Measurements from ENCODE around the gene KIAA0408.

The KIAA0408 gene

DNA sequence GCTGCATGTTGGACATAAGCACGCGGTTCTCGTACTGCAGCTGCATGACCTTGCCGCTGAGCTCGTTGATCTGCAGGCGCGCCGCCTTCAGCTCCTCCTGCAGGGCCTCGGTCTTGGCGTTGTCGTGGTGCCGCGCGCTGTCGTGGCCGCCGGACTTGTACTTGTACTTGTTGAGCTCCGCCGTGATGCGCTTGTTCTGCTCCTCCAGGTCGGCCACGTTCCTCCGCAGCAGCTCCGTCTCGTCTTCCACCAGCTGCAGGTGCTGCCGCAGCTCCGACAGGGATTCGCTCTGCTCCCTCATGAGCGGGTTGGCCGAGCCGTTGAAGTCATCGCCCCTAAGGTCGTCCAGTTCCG, 16.6 kb upstream of the KIAA0408 start:
- no peak for DNase-seq (ENCODE audit: low read depth)
- TF ChIP-seq, protein P1, sequence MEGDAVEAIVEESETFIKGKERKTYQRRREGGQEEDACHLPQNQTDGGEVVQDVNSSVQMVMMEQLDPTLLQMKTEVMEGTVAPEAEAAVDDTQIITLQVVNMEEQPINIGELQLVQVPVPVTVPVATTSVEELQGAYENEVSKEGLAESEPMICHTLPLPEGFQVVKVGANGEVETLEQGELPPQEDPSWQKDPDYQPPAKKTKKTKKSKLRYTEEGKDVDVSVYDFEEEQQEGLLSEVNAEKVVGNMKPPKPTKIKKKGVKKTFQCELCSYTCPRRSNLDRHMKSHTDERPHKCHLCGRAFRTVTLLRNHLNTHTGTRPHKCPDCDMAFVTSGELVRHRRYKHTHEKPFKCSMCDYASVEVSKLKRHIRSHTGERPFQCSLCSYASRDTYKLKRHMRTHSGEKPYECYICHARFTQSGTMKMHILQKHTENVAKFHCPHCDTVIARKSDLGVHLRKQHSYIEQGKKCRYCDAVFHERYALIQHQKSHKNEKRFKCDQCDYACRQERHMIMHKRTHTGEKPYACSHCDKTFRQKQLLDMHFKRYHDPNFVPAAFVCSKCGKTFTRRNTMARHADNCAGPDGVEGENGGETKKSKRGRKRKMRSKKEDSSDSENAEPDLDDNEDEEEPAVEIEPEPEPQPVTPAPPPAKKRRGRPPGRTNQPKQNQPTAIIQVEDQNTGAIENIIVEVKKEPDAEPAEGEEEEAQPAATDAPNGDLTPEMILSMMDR (IDR thresholded peaks at IDR 0.05; ENCODE audit: low read depth, low read length, missing control alignments), result no peak
- H3K4me3 ChIP-seq (ENCODE audit: low read depth, low read length), result no peak overlapping the region

GRCh38 chr6:127475135-127475822, 16.1 kb upstream of the KIAA0408 start:
- no peak overlapping the region for H3K4me3 ChIP-seq (ENCODE audit: low read depth, low read length)
- no peak for DNase-seq (ENCODE audit: low read depth)
- TF ChIP-seq, protein P1 (IDR thresholded peaks at IDR 0.05; ENCODE audit: low read depth, low read length, missing control alignments), result no peak

DNA sequence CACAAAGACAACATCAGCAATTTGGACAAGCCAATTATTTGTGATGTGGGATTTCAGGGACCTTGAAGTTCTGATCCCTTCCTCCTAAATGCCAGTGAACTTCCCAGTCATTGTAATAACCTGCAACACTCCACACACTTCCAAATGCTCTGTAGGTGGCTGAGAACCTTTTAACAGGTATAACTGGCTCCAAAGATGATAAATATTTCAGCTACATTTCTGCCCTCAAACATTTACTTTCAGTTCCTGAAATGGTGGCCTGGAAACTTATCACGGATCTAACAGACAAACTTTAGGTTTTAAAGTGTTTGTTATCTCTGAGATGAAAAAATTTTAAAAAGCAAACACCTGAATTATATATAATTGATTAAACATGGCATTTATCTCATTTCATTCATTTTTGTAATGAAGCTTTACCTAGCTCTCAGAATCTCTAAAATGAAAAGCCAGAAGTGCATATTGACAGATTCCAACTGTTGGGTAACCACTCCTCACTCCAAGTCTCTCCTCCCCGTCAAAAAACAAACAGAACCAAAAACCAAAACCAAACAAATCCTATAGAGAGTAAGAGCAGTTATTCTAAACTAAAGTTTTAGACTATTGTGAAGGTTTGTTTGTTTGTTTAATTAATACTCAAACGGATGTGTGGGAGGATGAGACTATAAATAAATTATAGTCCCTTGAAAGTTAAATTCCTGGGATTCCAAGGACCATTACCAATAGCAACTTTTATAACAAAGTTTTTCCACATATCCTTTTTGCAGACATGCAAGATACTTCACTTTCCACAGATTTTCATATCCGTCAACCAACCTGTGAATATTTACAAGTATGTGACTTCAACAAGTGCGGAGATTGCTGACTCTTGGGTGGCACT, 12.4 kb upstream of the KIAA0408 start:
- no peak for DNase-seq (ENCODE audit: low read depth)
- TF ChIP-seq, protein P1 (IDR thresholded peaks at IDR 0.05; ENCODE audit: low read depth, low read length, missing control alignments), result no peak
- H3K4me3 ChIP-seq (ENCODE audit: low read depth, low read length), result no peak overlapping the region

DNA sequence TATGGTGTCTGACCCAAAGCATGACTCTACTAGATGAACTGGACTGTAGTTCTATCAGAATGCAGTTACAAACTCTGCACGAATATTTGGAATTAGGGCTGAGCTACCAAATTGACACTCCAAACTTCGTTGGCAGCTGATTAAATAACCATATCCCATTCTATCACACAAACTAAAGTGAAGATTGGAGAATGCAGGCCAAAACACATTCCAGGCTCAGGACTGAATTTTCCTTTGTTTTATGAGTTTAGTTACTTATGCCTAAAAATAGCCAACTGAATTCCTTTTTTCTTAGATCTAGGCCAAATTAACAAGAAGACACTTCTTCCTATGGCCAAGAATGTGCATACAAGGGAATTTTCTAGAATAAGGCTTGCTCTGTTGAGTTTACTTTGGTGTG, 9.7 kb upstream of the KIAA0408 start:
- TF ChIP-seq, protein P1 (IDR thresholded peaks at IDR 0.05; ENCODE audit: low read depth, low read length, missing control alignments), result no peak
- H3K4me3 ChIP-seq (ENCODE audit: low read depth, low read length), result no peak overlapping the region
- DNase-seq (ENCODE audit: low read depth), result no peak

GRCh38 chr6:127466416-127466815, 7.2 kb upstream of the KIAA0408 start:
- TF ChIP-seq, protein P1 (IDR thresholded peaks at IDR 0.05; ENCODE audit: low read depth, low read length, missing control alignments), result no peak
- no peak for DNase-seq (ENCODE audit: low read depth)
- H3K4me3 ChIP-seq (ENCODE audit: low read depth, low read length), result no peak overlapping the region

DNA sequence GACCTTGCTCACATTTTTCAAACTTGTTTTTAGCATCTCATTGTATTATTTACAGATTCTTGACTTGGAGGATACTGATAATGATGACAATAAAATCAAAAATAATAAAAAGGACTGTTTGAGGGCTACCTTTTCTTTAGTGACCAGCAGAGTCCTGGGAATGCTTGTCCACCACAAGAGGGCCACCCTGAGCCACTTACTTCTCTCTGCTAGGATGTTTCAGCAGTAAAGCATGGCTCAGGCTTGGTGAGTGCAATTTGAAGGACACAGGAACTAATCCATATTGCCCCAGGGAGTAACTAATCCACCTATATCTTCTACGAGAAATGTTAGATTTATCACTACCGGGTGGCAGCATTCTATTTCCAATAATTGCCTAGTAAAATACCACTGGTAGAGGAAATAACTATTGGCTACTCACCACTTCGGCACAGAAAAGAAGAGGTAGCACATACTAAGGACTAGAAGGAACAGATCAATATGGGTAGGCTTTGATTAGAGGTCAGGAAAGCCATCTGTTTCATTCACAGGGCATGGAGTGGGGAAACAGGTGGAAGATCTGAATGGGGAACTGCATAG, 5.8 kb upstream of the KIAA0408 start:
- TF ChIP-seq, protein P1 (IDR thresholded peaks at IDR 0.05; ENCODE audit: low read depth, low read length, missing control alignments), result peak; percentile 84
- no peak overlapping the region for H3K4me3 ChIP-seq (ENCODE audit: low read depth, low read length)
- peak; percentile 26 for DNase-seq (ENCODE audit: low read depth)

Data from GM12864 (cell line).